ENCODE data around the gene AUH. TPM values are rescaled to one million over a fixed set of nuclear protein-coding genes. Genes with fewer than 3 reads are reported as not detected.
A peak's percentile ranks its signal among the peaks of the same experiment; 100 is the strongest.
"Not testable (repeated sequence)": the region's sequence is repeated elsewhere in the genome, so short reads cannot be mapped to it uniquely, and the experiment has no call there.

AUH gene, protein sequence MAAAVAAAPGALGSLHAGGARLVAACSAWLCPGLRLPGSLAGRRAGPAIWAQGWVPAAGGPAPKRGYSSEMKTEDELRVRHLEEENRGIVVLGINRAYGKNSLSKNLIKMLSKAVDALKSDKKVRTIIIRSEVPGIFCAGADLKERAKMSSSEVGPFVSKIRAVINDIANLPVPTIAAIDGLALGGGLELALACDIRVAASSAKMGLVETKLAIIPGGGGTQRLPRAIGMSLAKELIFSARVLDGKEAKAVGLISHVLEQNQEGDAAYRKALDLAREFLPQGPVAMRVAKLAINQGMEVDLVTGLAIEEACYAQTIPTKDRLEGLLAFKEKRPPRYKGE
- polyA plus RNA-seq (ENCODE audit: insufficient read length): 41.5 TPM
- long read RNA-seq, donor 1, transcript AUH-202 (10 exons, 1,577 nt): major isoform, 15 of 26 reads
- long read RNA-seq, donor 1, partial matches to known transcripts: 11 of 26 reads
- long read RNA-seq, donor 1, other reads (novel, unspliced or antisense): 0 of 26 reads
- long read RNA-seq, donor 2, transcript AUH-202 (10 exons, 1,577 nt): major isoform, 9 of 9 reads
- long read RNA-seq, donor 2, partial matches to known transcripts: 0 of 9 reads
- long read RNA-seq, donor 2, other reads (novel, unspliced or antisense): 0 of 9 reads
- long read RNA-seq, donor 3, transcript AUH-202 (10 exons, 1,577 nt): major isoform, 15 of 22 reads
- long read RNA-seq, donor 3, partial matches to known transcripts: 7 of 22 reads
- long read RNA-seq, donor 3, other reads (novel, unspliced or antisense): 0 of 22 reads
- long read RNA-seq, donor 4: 0 reads
- long read RNA-seq, donor 5, transcript AUH-202 (10 exons, 1,577 nt): major isoform, 17 of 30 reads
- long read RNA-seq, donor 5, partial matches to known transcripts: 12 of 30 reads
- long read RNA-seq, donor 5, other reads (novel, unspliced or antisense): 0 of 30 reads
- long read RNA-seq, donor 6, transcript AUH-202 (10 exons, 1,577 nt): major isoform, 18 of 33 reads
- long read RNA-seq, donor 6, partial matches to known transcripts: 15 of 33 reads
- long read RNA-seq, donor 6, other reads (novel, unspliced or antisense): 0 of 33 reads
- long read RNA-seq, donor 7, transcript AUH-202 (10 exons, 1,577 nt): major isoform, 13 of 25 reads
- long read RNA-seq, donor 7, partial matches to known transcripts: 12 of 25 reads
- long read RNA-seq, donor 7, other reads (novel, unspliced or antisense): 0 of 25 reads
- long read RNA-seq, donor 8, transcript AUH-202 (10 exons, 1,577 nt): major isoform, 11 of 11 reads
- long read RNA-seq, donor 8, partial matches to known transcripts: 0 of 11 reads
- long read RNA-seq, donor 8, other reads (novel, unspliced or antisense): 0 of 11 reads

GRCh38 chr9:91361291-91362050, at the start of gene AUH:
TSS of gene AUH (minus strand) at chr9:91361918. CDS start at chr9:91361889, 29 bp downstream.
- DNase-seq: peak; percentile 86

- DNase-seq: no peak
These were observed 49.5 kb upstream of the AUH start for GRCh38 chr9:91411096-91411771.

- DNase-seq: no peak
These were observed 48.4 kb upstream of the AUH start for GRCh38 chr9:91410161-91410560.

DNA sequence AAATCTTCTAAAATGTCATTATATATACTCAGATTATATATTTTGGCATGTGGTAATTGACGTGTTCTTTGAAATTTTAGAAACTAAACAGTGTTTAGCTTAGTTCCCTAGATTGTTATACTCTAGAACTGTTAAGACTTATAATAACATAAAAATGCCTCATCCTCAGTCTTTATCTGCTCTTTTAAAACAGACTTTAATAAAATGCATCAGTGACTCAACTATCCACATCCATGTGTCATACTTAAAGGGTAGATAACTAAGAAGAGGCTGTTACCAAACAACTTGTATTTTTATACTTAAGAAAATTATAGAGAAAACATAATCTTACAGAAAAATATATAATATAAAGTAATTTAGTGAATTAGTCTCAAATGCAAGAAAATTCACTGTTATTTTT, 46.8 kb upstream of the AUH start:
- DNase-seq: no peak

DNA sequence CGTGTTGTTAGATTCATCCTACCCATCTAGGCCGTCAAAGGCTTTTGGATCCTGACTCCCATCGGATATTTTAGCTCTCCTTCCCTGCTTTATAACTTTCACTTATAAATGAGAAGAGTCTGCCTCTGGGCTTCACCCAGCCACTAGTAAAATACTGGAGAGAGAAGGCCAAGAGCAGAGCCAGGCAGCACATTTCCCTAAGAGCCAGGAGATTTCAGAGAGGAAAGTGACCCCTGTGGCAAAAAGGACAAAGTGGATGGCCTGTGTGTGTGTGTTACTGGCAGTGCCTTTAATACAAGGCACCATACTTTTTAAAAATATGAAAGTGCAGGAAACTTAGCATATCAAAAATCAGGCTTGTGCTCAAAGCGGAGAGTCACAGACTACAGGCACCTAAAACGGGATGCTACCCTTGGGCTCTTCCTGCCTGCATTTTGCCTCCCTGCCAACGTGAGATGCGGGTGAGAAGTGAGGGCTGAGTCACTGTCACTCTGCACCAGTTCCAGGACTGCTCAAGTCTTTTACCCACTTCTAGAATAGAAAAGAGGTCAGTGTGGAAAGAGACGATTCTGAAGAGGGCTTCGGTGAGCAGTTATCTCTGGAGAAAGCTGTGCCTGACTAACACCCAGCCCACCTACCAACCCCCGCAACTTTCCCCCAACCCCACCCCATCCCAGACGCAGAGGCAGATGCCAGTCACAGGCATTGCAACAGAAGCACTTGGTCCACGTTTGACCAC, 46.0 kb upstream of the AUH start:
- DNase-seq: no peak

GRCh38 chr9:91405343-91406077, 43.8 kb upstream of the AUH start:
- DNase-seq: no peak

- DNase-seq: no peak
These were observed 42.2 kb upstream of the AUH start for GRCh38 chr9:91403665-91404543.

- no peak for DNase-seq
These were observed 37.2 kb upstream of the AUH start for GRCh38 chr9:91398926-91399325.

DNA sequence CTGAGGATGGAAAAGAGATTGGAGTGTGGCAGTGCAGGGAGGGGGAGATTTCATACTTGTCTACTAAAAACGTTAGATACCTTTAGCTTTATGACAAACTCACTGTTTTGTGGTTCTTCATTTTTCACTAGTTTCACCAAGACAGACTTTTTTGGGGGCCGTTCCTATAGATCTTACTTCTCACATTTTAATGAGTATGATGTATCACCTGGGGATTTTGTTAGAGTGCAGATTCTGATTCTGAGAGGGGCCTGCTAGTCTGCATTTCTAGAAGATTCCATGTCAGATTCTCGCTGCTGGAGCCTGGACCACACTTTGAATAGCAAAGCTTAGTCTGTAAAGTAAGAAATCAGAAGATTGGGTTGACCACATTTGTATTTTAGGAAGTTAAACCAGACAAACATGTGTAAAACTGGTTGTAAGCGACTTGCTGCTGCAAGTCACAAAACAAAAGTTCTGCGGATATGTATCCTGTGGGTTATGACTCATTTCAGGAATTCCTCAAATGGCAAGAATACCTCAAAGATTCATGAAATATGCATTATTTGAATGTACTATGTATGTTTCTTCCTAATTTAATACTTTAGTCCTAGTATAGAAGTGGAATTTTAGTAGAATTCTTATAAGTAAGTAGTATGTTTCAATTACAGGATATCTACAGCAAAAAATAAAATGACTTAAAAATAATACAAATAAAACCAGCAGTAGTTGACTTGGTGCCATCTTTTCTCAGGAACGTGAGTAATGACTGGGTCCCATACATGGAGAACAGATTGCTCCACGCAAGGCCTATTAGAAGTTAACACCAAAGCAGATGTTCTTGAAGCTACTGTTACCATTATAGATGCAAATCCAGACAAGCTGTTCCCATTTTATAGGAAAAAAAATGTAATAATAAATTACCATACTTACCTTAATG, 34.1 kb upstream of the AUH start:
- DNase-seq: no peak

GRCh38 chr9:91395106-91395552, 33.4 kb upstream of the AUH start:
- DNase-seq: no peak

DNA sequence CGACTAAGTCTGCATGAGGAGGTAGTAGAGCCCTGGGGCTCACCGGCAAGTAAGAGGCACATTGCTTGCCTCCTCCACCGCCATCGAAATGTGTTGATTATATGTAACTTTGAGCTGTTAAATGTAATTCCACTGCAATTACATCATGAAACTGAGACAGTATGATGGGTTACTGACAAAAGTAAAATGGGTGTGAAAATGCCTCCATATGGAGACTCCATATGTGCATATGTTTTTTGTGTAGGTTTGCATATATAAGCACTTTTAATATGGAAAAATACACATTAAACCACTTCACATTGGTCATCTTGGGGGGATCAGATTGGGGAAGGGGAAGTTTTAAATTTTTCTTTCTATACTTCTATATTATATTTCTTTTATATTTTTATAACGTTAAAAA, 32.1 kb upstream of the AUH start:
- DNase-seq: no peak

GRCh38 chr9:91392435-91392834, 30.7 kb upstream of the AUH start:
- DNase-seq: no peak

DNA sequence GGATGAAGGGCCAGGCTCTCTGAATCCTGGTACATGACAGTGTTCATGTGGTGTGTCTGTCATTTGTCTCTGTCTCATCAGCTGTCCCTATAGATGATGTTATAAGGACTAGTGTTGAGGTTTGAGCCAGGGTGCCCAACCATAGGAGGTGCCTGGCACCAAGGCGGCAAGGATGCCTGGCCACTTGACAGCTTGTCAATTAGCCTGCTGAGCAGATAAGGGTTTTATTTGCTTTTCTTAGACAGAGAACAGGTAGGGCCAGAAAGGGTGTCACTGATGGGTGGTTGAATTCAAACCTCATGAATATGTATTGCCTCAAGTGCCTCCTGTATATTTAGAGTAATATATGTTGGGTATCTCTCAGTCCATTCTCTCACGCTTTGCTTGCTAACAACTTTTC, 30.1 kb upstream of the AUH start:
- DNase-seq: no peak

- DNase-seq: no peak
These were observed 29.7 kb upstream of the AUH start for GRCh38 chr9:91391412-91391811.

GRCh38 chr9:91389686-91390085, 28.0 kb upstream of the AUH start:
- not testable (repeated sequence) for DNase-seq

GRCh38 chr9:91386765-91387164, 25.0 kb upstream of the AUH start:
- no peak for DNase-seq

- no peak for DNase-seq
These were observed 23.2 kb upstream of the AUH start for GRCh38 chr9:91384954-91385353.

Data from left kidney (tissue), 8 donors.